ENCODE results near the gene XPNPEP3.
"Not testable (repeated sequence)": the region's sequence is repeated elsewhere in the genome, so short reads cannot be mapped to it uniquely, and the experiment has no call there.

XPNPEP3 gene

GRCh38 chr22:40856513-40857308 lies at the start of gene XPNPEP3, which contains the start of gene ST13:
TSS of gene XPNPEP3 (plus strand) at chr22:40857148. CDS start at chr22:40857182, 34 bp downstream.
TSS of gene ST13 (minus strand) at chr22:40856639. CDS start at chr22:40856540, 99 bp downstream.
- peak; percentile 75 for DNase-seq

GRCh38 chr22:40808018-40808841 lies 48.7 kb upstream of the XPNPEP3 start:
- no peak for DNase-seq

GRCh38 chr22:40813912-40814315 lies 43.0 kb upstream of the XPNPEP3 start:
- DNase-seq, result no peak

GRCh38 chr22:40817737-40818136 lies 39.2 kb upstream of the XPNPEP3 start:
- DNase-seq, result no peak

GRCh38 chr22:40818192-40818746 lies 38.7 kb upstream of the XPNPEP3 start:
- no peak for DNase-seq

GRCh38 chr22:40818747-40819598 lies 38.0 kb upstream of the XPNPEP3 start, which contains the start of gene SLC25A17:
TSS of gene SLC25A17 (minus strand) at chr22:40819346. CDS start at chr22:40819248, 98 bp downstream.
- peak; percentile 60 for DNase-seq

GRCh38 chr22:40819599-40820140 lies 37.3 kb upstream of the XPNPEP3 start:
- no peak for DNase-seq

- no peak for DNase-seq
Measured at GRCh38 chr22:40823426-40823825, 33.5 kb upstream of the XPNPEP3 start.

GRCh38 chr22:40826292-40826691 lies 30.7 kb upstream of the XPNPEP3 start:
- not testable (repeated sequence) for DNase-seq

GRCh38 chr22:40826984-40827741 lies 29.8 kb upstream of the XPNPEP3 start:
- no peak for DNase-seq

GRCh38 chr22:40829131-40829530 lies 27.8 kb upstream of the XPNPEP3 start:
- DNase-seq, result no peak

- no peak for DNase-seq
Measured at GRCh38 chr22:40834619-40835018, 22.3 kb upstream of the XPNPEP3 start.

GRCh38 chr22:40838486-40838885 lies 18.5 kb upstream of the XPNPEP3 start:
- DNase-seq, result peak; percentile 43

- no peak for DNase-seq
Measured at GRCh38 chr22:40844951-40845350, 12.0 kb upstream of the XPNPEP3 start.

- not testable (repeated sequence) for DNase-seq
Measured at GRCh38 chr22:40845816-40846215, 11.1 kb upstream of the XPNPEP3 start.

- DNase-seq, result no peak
Measured at GRCh38 chr22:40853333-40853732, 3.6 kb upstream of the XPNPEP3 start.

GRCh38 chr22:40853961-40854360 lies 3.0 kb upstream of the XPNPEP3 start:
- DNase-seq, result no peak

- no peak for DNase-seq
Measured at GRCh38 chr22:40855071-40855978, 1.6 kb upstream of the XPNPEP3 start.

GRCh38 chr22:40855979-40856512 lies 902 bp upstream of the XPNPEP3 start:
- DNase-seq, result no peak

- no peak for DNase-seq
Measured at GRCh38 chr22:40857309-40857855, 434 bp downstream of the XPNPEP3 start.

All from DMS79 (cell line).